Left renal cortex interstitium (tissue), 4 donors: ENCODE results near the gene APOBEC3F. TPM values are rescaled to one million over a fixed set of nuclear protein-coding genes. Genes with fewer than 3 reads are reported as not detected.

Source experiments
- DNase-seq, 4 donors: peaks; one replicate each; pipeline ENCODE4 v3.0.0-alpha.2; 2013; ENCODE audit warnings: low read depth in 4 of 4, low spot score in 2 of 4, missing footprints in 1 of 4
- polyA plus RNA-seq, 4 donors: library from polyadenylated mRNA; unstranded; fragments of 120-200 nt; gene quantifications; one replicate each; pipeline ENCODE4 v1.2.1, GENCODE V29; 2013; ENCODE audit not compliant: insufficient read length in 4 of 4

APOBEC3F gene
- polyA plus RNA-seq, 4 donors = 6.8 to 10.4 (median 8.8) TPM

DNA sequence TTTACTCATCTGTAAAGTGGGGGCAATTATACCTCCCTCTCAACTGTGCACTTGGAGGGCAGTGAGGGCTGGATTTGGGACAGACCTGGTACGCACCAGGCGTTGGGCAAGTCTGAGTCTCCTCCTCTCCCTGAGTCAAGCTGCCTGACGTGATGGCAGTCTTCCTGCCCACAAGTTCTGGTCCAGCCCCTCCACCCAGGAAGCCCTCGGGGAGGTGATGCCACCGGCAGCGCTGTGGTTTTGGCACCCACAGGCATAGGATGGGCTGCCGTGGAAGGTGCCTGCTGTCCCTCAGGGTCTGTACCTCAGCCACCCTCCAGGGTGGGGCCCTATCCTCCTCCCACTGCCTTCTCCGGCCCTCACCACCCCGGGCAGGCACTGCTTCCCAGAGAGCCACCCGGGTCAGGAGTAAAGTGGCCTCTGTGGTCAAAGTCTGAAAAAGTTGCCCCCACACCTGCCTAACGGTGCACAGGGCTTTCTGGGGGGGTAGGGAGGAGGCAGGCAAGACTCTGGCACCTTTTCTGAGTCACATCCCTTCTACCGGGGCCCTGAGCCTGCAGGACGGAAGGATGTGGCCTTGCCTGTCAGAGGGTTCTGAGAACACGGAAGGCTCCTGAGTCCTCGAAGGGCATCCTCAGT is 49.9 kb downstream of the APOBEC3F start:
- DNase-seq = no peak

DNA sequence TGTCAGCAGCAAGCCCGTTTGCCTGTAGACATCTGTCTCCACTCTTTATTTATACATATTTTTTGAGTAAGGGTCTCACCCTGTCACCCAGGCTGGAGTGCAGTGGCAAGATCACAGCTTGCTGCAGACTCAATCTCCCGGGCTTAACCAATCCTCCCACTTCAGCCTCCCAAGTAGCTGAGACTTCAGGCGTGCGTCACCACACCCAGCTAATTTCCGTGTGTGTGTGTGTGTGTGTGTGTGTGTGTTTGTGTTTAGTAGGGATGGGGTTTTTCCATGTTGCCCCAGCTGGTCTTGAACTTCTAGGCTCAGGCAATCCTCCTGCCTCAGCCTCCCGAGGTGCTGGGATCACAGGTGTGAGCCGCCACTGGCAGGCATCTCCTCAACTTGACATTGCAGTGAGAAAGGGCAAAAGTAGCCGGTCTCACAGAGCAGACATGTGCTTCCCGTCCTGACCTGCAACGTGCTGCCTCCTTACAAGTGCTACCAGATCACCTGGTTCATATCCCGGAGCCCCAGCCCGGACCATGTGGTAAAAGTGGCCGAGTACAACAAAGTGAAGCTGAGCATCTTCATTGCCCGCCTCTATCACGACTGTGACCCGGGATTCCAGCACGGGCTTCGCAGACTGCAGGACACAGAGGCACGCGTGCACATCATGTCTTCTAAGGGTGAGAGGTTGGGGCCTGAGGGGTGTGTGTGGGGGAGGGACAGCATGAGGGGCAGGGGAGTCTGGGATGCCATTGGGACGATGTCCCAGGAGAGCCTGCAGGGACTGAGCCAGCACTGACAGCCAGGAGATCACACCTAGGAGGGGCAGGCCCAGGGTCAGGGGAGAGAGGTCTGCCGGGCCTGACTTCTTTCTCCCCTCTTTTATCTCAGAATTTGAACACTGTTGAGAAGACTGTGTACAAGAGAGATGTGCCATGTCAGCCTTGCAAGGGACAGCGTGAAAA is 50.7 kb downstream of the APOBEC3F start:
- no peak for DNase-seq

DNA sequence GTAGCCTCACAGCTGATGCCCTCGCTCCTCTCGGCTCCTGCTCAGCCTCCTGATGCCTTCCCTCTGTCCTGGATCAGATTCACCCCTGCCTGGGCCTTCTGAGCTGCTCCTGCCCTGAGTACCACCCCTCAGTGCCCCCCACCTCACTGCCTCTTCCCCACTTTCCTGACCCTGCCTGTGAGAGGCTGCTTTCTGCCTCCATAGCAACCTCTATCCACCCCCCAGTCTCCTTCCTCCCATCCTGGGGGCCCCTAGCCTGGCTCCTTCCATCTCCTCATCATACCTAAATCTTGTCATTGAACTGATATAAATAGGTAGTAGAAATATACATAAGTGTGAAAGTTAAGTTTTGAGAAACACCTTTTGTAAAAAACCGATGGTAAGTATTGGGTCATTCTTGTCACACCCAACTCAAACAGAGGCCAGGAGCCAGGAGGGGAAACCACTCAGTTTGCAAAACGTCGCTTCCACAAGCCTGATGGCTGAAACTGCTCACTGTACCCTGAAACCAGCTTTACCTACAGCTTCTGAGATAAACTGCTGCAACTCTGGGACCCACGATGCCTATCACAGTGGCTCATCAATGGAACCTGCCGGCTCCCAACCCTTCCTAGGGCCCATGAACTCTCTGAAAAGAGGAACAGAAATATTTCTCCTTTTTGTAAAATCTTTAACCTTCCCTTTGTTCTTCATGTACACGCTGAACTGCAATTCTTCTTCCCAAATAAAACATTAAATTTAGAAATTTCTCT is 51.6 kb downstream of the APOBEC3F start:
- no peak for DNase-seq

- DNase-seq = no peak
Observed at GRCh38 chr22:39094717-39095389, 54.2 kb downstream of the APOBEC3F start.

- no peak for DNase-seq
Observed at GRCh38 chr22:39095971-39096370, 55.3 kb downstream of the APOBEC3F start.

DNA sequence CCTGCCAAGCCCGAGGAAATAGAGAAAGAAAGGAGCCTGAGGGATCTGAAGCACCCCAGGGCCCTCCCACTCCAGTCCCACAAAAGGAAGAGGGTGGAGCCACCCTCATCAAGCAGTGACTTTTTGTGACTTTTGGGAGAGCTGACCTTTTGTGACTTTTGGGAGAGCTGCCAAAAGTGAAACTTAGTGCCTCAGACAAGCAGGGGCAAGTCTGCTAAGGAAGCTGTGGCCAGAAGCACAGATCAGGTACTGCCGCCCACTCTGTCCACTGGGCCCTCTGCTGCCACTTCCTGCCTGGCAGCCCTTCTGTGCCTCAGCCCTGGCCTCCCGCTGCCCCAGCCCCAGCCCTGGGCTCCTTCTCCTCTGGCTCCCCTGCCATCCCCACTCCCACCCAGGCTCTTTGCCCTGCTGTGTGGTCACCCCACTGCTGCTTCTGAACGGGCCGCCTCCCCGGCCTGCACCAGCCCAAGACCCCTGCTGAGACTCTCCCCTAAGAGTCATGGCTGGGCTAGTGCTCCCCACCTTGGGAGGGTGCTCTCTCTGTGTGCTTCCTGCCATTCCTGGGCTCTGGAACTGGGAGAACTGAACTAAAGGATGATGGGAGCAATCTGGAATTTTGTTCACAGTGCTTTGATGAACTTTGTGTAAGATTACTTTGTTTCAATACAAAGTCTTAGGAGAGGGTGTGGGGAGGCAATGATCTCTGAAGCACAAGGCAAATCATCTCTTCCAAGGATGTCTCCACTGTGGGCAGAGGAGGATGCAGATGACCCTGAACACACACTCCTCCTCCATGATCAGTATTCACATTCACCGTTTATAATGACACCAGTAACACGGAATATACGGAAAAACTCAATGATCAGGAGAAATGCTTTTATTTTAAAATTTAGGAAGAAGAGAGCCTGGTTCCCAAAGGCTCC is 56.7 kb downstream of the APOBEC3F start, which contains the start of gene APOBEC3H:
Gene APOBEC3H (plus strand): TSS at position 147 of the 923 bp plus-strand sequence. CDS start 3,035 bp downstream, outside the sequence.
- DNase-seq = no peak

DNA sequence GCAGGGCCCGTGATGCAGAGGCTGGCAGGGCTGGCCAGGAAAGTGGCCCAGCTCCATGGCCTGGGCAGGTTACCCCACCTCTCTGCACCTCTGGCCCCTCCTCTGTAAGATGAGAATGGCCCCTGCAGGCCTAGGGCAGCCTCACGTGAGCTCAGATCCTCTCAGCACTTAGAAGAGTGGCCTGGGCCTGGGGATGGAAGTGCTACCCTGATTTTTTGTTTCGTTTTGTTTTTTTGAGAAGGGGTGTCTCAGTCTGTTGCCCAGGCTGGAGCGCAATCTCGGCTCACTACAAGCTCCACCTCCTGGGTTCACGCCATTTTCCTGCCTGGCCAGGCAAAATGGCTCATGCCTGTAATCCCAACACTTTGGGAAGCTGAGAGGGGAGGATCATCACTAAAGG is 57.4 kb downstream of the APOBEC3F start:
- no peak for DNase-seq

DNA sequence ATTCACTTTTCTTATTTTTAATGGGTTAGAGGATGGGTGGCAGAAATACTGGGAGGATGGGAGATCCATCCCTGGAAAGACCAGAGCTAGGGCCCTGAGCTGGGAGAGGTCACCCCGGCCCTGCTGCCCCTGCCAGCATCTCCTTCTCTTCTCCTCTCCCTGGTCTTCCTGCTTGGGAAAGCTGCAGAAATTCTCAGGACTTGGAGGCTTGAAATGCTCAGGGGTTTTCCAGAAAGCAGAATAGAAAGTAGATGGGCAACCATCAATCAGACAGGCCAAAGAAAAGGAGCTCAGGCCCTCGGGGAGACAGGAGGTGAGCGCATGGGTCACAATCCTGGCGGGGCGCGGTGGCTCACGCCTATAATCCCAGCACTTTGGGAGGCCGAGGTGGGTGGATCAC is 57.9 kb downstream of the APOBEC3F start:
- DNase-seq = no peak

DNA sequence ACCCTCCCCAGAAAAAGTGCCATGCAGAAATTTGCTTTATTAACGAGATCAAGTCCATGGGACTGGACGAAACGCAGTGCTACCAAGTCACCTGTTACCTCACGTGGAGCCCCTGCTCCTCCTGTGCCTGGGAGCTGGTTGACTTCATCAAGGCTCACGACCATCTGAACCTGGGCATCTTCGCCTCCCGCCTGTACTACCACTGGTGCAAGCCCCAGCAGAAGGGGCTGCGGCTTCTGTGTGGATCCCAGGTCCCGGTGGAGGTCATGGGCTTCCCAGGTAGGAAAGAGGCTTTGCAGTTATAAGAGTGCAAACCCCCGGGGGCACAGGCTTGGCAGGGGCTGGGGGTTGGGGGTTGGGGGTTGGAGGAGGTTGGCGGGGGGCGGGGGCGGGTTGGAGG is 60.6 kb downstream of the APOBEC3F start:
- DNase-seq = no peak

GRCh38 chr22:39103431-39103830 is 62.8 kb downstream of the APOBEC3F start:
- no peak for DNase-seq

Other genes with a start within 250 kb of the APOBEC3F start
- 10 to 100 TPM; 34.3 to 43.5 (median 39.8) TPM for gene DNAL4, start 246.7 kb upstream of the APOBEC3F start, polyA plus RNA-seq
- 1 to 10 TPM; 4.3 to 4.8 (median 4.7) TPM for gene NPTXR, start 196.8 kb upstream of the APOBEC3F start, polyA plus RNA-seq
- 10 to 100 TPM; 35.9 to 50.8 (median 43.0) TPM for gene CBX6, start 168.6 kb upstream of the APOBEC3F start, polyA plus RNA-seq
- gene APOBEC3A, start 83.3 kb upstream of the APOBEC3F start, polyA plus RNA-seq = under 1 TPM in 3 of 4 donors, not detected in 1; 0.17 to 0.46 (median 0.42) TPM
- 1 to 10 TPM; 5.9 to 7.5 (median 6.8) TPM for gene APOBEC3B, start 58.5 kb upstream of the APOBEC3F start, polyA plus RNA-seq
- gene APOBEC3C, start 26.6 kb upstream of the APOBEC3F start, polyA plus RNA-seq = 10 to 100 TPM in 2 of 4 donors, 1 to 10 TPM in 2; 9.4 to 10.7 (median 10.2) TPM
- 1 to 10 TPM in 2 of 4 donors, under 1 TPM in 2; 0.92 to 2.0 (median 1.4) TPM for gene APOBEC3D, start 19.7 kb upstream of the APOBEC3F start, polyA plus RNA-seq
- 10 to 100 TPM in 1 of 4 donors, 1 to 10 TPM in 3; 7.5 to 11.1 (median 8.5) TPM for gene APOBEC3G, start 36.4 kb downstream of the APOBEC3F start, polyA plus RNA-seq
- gene APOBEC3H, start 56.4 kb downstream of the APOBEC3F start, polyA plus RNA-seq = under 1 TPM in 2 of 4 donors, not detected in 2; 0.24 to 0.30 TPM
- 10 to 100 TPM in 3 of 4 donors, 1 to 10 TPM in 1; 8.4 to 11.6 (median 10.1) TPM for gene CBX7, start 111.8 kb downstream of the APOBEC3F start, polyA plus RNA-seq
- gene PDGFB, start 204.1 kb downstream of the APOBEC3F start, polyA plus RNA-seq = 10 to 100 TPM; 13.0 to 17.4 (median 14.8) TPM